IPS-18c (cell line): Measurements from ENCODE around the gene S100B.

Experiments
- H3K4me3 ChIP-seq: 2 replicates; pipeline ENCODE4 v1.7.0; 2013; ENCODE audit warnings: low read depth, mild to moderate bottlenecking, low read length, moderate library complexity; ENCODE audit not compliant: insufficient read depth
- H3K9me3 ChIP-seq: one replicate; pipeline ENCODE4 v1.6.1; 2013; ENCODE audit warnings: mild to moderate bottlenecking, low read length, moderate library complexity; ENCODE audit not compliant: control insufficient read depth, insufficient read depth

The S100B gene

DNA sequence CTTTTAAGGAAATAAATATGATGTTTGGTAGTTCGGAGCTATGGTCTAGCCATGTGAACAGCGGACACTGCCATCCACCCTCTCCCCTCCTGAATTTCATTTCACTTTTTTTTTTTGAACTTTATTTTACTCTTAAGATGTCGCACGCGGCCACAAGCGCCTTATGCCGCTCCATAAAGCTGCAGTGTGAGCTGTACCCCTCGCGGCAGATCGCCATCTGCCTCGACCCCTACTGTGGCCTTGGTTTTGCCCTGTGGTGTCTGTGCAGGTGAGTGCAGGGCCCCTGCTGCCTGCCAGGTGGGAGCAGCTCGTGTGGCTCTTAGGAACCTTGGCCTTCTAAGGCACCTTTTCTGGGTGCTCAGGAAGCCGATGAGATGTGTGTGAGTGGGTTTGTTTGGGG lies 48.1 kb downstream of the S100B start:
- no peak overlapping the region for H3K4me3 ChIP-seq
- H3K9me3 ChIP-seq: peaks cover 2% of the 10 kb centered on the region

- Histone ChIP-seq H3K4me3 (no peak overlapping the region), H3K9me3 (peaks cover 2% of the 10 kb centered on the region)
Observed at GRCh38 chr21:46555678-46556077, 49.2 kb downstream of the S100B start.

DNA sequence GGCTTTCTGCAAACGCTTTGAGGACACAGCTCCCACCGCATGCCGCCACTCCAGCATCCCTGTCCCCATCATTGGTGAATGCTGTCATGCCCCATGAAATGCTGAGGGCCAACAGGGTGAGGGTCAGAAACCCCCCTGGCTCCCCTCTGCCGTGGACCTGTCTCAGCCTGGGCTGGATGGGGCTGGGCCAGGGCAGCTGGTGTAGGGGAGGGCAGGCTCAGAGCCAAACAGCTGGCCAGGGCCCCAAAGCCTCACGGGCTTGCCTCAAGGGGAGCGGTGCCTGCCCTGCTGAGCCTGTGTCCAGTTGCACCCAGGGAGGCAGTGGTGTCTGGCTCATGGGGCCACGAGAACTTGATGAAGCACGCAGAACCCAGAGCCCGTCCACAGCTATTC lies 49.7 kb downstream of the S100B start:
- H3K9me3 ChIP-seq: peaks cover 4% of the 10 kb centered on the region
- H3K4me3 ChIP-seq: no peak overlapping the region

DNA sequence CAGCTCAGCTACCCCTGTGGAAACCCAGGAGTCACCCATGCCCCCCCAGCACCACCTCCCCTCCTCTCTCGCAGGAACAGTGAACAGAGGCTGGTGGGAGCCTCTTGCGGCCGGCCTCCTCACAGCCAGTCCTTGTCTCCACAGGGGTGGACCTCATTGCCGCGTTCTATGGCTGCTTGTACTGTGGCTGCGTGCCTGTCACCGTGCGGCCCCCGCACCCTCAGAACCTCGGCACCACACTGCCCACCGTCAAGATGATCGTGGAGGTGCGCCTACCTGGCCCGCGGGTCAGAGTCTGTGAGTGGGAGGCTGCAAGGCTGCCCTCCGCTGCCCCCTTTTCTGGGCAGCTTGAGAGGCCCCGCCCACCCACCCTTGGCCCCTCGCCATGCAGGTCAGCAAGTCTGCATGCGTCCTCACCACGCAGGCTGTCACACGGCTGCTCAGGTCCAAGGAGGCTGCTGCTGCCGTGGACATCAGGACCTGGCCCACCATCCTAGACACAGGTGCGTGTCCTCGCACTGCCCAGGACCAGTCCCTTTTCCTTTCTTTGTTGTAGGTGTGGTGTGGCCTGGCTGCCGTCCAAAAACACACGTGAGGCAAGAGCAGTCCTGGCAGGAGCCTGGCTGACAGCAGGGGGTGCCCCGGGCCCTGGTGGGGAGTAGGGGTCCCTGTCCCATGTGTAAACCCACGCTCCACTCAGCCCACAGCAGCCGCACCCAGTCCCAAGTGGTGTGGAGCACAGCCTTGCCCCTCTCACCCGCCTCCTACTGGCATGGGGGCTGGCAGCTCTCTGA lies 50.3 kb downstream of the S100B start:
- Histone ChIP-seq H3K9me3 (peaks cover 4% of the 10 kb centered on the region), H3K4me3 (no peak overlapping the region)

GRCh38 chr21:46553993-46554392 lies 50.9 kb downstream of the S100B start:
- Histone ChIP-seq H3K9me3 (peaks cover 4% of the 10 kb centered on the region), H3K4me3 (no peak overlapping the region)

- no peak overlapping the region for H3K4me3 ChIP-seq
- peaks cover 4% of the 10 kb centered on the region for H3K9me3 ChIP-seq
Observed at GRCh38 chr21:46552865-46553379, 52.0 kb downstream of the S100B start.

GRCh38 chr21:46552274-46552673 lies 52.6 kb downstream of the S100B start:
- Histone ChIP-seq H3K4me3 (no peak overlapping the region), H3K9me3 (peaks cover 4% of the 10 kb centered on the region)

- Histone ChIP-seq H3K4me3 (no peak overlapping the region), H3K9me3 (peaks cover 4% of the 10 kb centered on the region)
Observed at GRCh38 chr21:46551636-46552241, 53.1 kb downstream of the S100B start.

- H3K4me3 ChIP-seq: no peak overlapping the region
- peaks cover 2% of the 10 kb centered on the region for H3K9me3 ChIP-seq
Observed at GRCh38 chr21:46550116-46550941, 54.6 kb downstream of the S100B start.

DNA sequence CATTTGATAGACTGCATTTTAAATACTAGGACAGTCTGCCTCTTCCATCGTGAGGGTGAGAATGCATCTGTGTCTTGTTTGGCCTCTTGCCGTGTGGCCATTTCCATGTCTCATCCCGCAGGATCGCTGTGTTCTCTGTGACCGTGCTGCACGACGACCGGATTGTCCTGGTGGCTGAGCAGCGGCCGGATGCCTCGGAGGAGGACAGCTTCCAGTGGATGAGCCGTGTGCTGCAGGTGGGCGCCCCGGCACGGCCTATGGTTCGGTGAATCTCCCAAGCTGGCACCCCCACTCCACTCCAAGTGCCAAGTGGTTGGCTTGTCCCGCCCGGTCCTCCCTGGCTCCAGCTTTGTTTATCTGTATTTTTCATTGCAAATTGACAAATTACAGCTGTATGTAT lies 55.2 kb downstream of the S100B start:
- Histone ChIP-seq H3K9me3 (peaks cover 2% of the 10 kb centered on the region), H3K4me3 (no peak overlapping the region)
